H54 (cell line): Measurements from ENCODE around the gene COL20A1.
"Not testable (repeated sequence)": the region's sequence is repeated elsewhere in the genome, so short reads cannot be mapped to it uniquely, and the experiment has no call there.

Experiments used
- DNase-seq: peaks from one replicate; pipeline ENCODE4 v3.0.0; 2011; ENCODE audit warnings: low spot score, mixed read lengths; ENCODE audit not compliant: insufficient read length
- FAIRE-seq: peaks from 3 replicates; lab custom pipeline; 2011; peaks lifted over from hg19 to GRCh38; lab: Jason Lieb, UNC
- POLR2A ChIP-seq: IDR thresholded peaks from 2 replicates; pipeline ENCODE4 v1.6.1; 2011; ENCODE audit warnings: low read depth, mild to moderate bottlenecking, low read length

COL20A1 gene

DNA sequence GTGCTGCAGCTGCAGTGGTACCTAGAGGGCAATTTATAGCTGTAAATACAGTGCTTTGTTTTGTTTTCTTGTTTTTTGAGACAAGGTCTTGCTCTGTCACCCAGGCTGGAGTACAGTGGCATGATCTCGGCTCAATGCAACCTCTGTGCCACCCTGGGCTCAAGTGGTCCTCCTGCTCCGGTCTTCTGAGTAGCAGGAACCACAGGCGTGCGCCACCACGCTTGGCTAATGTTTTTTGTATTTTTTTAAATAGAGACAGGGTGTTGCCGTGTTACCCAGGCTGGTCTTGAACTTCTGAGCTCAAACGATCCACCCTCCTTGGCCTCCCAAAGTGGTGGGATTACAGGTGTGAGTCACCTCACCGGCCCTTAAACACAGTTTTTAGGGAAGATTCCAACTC is 41.4 kb downstream of the COL20A1 start:
- FAIRE-seq (no peak), DNase-seq (no peak)
- TF ChIP-seq POLR2A, result no peak

DNA sequence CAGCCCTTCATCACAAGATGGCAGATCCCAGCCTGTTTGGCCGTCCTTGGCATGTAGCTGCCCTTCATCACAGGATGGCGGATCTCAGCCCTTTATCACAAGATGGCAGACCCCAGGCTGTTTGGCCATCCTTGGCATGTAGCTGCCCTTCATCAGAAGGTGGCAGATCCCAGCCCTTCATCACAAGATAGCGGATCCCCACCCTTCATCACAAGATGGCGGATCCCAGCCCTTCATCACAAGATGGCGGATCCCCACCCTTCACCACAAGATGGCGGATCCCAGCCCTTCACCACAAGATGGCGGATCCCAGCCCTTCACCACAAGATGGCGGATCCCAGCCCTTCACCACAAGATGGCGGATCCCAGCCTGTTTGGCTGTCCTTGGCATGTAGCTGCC is 42.1 kb downstream of the COL20A1 start:
- not testable (repeated sequence) for FAIRE-seq, DNase-seq

DNA sequence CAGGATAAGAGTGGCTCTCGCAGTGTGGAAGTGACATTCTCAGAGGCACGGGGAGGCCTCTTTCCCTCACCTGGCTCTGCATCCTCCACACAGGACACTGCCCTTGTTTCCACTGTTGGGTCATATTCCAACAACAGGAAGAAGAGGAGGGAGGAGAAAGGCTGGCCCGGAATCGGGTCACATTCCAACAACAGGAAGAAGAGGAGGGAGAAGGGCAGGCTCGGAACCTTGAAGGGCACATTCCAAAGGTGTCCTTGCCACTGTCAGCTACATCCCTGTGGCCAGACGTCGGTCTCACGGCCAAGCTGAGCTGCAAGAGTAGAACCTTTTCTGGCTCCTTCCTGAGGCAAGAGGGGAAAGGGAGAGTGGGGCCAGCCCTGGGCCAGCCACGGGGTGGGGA is 42.7 kb downstream of the COL20A1 start:
- FAIRE-seq, result no peak
- DNase-seq, result no peak
- no peak for TF ChIP-seq POLR2A

DNA sequence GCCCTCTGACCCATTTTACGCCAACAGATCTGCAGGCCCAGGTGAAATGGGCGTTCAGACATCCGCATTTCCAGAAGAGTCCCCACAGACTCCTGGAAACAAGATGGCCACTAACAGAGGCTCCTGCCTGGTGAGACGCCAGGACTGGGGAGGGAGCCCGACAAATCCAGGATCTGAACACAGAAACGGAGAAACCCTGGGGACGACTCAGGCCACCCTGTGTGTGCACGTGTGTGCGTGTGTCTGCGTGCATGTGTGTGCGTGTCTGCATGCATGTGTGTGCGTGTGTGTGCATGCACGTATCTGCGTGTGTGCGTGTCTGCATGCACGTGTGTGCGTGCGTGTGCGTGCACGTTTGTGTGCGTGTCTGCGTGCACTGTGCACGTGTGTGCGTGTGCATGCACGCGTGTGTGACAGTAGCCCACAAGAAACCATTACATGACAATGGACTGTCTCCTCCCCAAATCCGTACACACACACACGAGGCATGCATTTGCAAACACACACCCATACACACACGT is 43.3 kb downstream of the COL20A1 start:
- FAIRE-seq, result no peak
- no peak for TF ChIP-seq POLR2A
- no peak for DNase-seq

DNA sequence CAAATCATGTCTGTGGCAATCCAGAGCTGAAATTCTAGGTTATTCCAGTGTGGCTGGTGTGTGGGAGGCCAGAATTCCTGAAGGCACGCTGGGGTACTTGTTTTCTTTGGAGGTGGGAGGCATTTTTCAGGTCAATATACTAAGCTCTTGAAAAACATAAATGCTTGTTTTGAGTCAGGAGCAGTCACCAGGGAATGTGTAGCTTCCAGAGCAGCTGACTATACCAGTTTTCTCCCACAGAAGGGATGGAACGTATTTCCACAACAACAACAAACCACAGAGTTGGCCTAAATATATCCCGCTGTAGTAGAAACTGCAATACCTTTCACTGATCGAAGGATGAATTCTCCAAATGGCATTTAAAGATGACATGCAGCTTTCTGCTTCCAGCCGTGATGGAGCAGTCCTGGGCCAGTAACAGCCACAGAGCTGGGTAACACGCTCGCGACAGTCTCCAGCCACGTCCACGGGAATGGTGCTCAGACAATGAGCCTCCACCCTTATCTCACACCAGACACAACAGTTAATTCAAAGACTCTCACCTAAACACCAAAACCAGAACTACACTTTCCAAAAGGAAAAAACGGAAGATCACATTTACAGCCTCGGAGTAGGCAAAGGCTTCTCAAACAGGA is 44.9 kb downstream of the COL20A1 start:
- no peak for TF ChIP-seq POLR2A
- FAIRE-seq, result no peak
- no peak for DNase-seq

DNA sequence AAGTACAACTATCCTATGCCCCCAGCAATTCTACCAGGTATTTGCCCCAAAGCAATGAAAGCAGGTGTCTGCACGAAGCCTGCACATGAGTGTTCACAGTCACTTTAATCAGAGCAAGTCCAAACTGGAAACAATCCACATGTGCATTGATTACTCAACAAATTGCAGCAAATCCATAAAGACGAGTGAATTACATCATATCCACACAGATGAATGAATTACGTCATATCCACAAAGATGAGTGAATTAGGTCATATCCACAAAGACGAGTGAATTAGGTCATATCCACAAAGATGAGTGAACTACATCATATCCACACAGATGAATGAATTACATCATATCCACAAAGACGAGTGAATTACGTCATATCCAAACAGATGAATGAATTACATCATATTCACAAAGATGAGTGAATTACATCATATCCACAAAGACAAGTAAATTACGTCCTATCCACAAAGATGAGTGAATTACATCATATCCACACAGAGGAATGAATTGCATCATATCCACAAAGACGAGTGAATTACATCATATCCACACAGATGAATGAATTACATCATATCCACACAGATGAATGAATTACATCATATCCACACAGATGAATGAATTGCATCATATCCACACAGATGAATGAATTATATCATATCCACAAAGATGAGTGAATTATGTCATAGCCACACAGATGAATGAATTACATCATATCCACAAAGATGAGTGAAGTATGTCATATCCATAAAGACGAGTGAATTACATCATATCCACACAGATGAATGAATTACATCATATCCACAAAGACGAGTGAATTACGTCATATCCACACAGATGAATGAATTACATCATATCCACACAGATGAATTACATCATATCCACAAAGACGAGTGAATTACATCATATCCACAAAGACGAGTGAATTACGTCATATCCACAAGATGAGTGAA is 46.4 kb downstream of the COL20A1 start:
- DNase-seq, FAIRE-seq: not testable (repeated sequence)

DNA sequence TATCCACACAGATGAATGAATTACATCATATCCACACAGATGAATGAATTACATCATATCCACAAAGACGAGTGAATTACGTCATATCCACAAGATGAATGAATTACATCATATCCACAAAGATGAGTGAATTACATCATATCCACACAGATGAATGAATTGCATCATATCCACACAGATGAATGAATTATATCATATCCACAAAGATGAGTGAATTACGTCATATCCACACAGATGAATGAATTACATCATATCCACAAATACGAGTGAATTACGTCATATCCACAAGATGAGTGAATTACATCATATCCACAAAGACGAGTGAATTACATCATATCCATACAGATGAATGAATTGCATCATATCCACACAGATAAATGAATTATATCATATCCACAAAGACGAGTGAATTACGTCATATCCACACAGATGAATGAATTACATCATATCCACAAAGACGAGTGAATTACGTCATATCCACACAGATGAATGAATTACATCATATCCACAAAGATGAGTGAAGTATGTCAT is 47.2 kb downstream of the COL20A1 start:
- DNase-seq, FAIRE-seq: not testable (repeated sequence)

DNA sequence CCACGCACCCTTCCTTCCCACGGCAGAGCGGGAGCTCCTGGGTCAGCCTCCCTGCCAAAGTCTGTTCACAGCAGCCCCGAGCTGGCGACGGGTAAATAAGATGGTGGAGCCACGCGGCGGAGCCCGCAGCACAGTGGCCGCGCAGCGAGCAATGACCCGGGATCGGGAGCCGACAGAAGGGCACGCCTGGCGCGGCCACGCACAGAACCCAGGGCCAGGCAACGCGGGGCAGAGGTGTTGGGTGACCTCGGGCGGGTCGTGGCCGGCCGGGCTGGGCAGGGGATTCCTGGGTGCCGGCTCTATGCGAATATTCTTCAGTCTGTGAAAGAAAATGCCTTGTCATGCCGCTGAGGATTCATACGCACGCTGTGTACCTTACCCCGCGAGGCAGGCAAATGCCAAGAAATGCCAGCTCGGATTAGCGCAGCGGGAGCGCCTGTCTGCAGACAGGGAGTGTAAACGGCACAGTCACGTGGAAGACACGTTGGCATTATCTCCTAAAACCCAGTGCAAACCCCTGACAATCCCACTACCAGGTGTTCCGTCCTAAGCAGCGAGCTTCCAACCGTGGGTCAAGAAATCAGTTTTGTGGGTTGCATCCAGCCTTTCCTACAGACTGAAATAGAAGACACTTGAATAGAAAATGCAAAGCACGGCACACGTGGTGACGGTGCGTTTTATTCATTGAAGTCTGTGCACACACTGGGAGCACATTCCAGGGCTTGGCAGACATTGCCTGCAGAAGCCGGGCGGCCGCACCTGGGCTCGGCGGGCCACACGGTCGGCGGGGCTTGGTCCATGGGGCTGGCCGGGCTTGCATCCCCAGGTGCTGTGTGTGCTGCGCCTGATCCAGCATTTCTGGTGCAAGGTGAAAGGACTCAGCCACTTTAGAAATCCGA is 49.8 kb downstream of the COL20A1 start:
- TF ChIP-seq POLR2A, result no peak
- DNase-seq (no peak), FAIRE-seq (no peak)

DNA sequence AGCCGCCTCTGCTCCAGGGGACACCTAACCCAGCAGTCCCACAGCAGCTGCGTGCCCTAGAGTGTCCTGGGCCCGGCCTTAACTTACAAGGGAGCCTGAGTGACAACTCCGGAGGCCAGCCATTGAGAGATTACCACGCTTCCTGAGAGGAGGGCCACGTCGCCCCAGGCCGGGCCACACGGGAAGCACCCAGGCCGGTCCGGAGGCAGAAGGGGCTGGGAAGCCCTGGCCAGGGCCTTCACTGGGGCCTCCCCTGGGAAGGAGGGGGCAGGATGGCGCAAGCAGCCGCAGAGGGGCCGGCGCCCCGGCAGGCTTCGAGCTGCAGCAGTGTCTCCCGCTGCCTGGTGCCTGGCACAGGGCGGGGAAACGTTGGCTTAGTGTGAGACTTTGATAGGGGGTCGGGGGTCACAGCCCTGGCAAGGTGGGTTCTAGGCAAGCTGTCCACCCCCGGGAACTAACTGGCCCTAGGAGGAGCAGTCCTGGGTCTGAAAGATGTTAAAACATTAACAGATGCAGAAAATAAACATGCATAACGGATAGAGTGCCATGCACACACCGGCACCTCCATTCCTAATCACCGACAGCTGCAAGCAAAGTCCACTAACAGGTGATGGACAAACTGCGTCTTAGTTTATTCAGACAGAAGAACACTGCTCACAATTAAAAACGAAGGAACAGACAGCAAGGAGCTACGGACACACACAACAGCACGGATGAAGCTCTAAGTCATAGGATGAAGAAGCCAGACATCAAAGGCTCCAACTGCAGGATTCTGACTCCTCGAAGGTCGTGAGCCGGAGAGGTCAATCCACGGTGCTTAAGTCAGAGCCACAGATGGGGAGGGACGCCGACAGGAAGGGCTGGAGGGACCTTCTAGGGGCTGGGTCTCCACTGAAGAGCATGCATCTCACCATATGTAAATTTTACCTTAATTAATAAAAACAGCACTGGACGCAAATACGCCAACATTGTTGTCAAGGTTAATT is 50.8 kb downstream of the COL20A1 start:
- TF ChIP-seq POLR2A, result no peak
- no peak for FAIRE-seq
- no peak for DNase-seq

DNA sequence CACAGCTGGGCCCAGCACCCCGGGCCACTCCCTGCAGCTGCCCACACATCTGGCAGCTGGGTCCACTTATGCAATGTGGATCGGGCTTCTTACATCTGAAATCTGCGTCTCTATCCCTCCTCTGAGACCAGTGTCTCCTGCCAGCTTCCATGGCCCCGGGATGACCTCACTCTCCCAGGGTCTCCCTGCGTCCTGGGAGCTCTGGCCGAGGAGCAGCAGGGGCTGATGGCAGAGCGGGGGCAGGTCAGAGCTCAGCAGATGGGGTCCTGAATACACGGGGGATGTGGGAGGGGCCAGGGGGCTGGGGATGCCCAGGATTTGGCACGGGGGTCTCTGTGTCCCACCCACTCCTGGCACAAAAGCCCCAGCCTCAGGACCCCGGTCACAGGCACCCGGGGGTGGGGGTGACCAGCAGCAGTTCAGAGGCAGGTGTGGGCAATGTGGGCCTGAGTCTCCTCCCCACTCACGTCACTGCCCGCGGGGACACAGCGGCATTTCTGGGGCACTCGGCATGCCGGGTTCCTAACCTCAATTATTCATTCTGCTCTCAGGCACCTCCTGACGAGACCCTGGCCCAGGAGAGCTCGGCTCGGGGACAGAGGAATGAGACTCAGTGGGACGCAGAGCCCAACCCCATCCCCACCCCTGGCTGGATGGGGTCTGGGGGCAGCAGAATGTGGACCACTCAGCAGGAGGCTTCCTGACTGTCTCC is 51.8 kb downstream of the COL20A1 start:
- FAIRE-seq (no peak), DNase-seq (no peak)
- no peak for TF ChIP-seq POLR2A

DNA sequence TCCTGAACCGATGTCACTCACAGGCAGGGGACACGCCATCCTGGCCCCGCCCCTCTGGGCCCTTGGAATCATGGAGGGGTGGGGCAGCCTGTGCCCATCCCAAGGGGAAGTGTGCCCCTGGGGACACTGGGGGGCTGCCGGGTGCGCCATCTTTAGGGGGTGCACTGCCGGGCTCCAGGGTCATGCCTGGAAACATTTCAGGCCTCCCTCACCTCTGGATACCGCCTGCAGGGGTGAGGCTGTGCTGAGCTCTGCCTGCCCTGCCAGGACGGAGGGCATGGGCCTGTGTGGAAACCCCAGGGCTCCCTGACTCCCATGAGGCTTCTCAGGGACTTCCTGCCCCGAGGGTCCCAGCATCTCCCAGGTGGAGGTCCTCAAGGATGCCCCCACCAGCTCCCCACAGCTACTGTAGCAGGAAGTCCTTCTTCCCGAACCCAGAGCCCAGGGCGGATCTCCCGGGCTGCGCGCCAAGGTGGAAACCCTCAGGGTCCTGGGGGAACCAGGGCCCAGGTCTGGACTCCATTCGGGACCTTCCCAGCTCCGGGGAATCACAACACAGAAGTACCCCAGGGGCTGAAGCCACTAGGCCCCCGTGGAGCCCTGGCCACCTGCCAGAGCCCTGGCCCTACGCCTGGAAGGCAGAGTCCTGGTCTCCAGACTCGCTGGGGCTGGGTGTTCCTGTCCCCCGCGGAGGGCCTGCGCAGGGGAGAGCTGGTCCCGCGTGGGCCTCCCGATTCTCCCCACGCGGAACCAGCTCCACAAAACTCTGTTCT is 52.5 kb downstream of the COL20A1 start:
- FAIRE-seq (no peak), DNase-seq (no peak)
- TF ChIP-seq POLR2A, result no peak
